SK-N-MC (cell line): ENCODE measurements around the gene BTBD18.

Source experiments
- EZH2 ChIP-seq: fragments of 200-600 bp; sonication (generic); IDR thresholded peaks from one replicate; pipeline ENCODE4 v1.6.1; 2017; ENCODE audit warnings: antibody characterized with exemption
- FOXP2 ChIP-seq: optimal IDR thresholded peaks from 2 replicates; pipeline ENCODE3; 2011; ENCODE audit warnings: mild to moderate bottlenecking, moderate library complexity; ENCODE audit not compliant: insufficient read depth; ENCODE audit errors: extremely low read length, control extremely low read depth
- POLR2AphosphoS5 ChIP-seq: IDR thresholded peaks from 2 replicates; pipeline ENCODE4 v1.6.1; 2012; ENCODE audit warnings: mild to moderate bottlenecking, low read depth, low read length, borderline replicate concordance

GRCh38 chr11:57792060-57792541 is 40.5 kb upstream of the BTBD18 start:
- no peak for TF ChIP-seq POLR2AphosphoS5
- no peak for TF ChIP-seq EZH2
- no peak for TF ChIP-seq FOXP2
